ENCODE results near the gene CCDC33.

The CCDC33 gene

DNA sequence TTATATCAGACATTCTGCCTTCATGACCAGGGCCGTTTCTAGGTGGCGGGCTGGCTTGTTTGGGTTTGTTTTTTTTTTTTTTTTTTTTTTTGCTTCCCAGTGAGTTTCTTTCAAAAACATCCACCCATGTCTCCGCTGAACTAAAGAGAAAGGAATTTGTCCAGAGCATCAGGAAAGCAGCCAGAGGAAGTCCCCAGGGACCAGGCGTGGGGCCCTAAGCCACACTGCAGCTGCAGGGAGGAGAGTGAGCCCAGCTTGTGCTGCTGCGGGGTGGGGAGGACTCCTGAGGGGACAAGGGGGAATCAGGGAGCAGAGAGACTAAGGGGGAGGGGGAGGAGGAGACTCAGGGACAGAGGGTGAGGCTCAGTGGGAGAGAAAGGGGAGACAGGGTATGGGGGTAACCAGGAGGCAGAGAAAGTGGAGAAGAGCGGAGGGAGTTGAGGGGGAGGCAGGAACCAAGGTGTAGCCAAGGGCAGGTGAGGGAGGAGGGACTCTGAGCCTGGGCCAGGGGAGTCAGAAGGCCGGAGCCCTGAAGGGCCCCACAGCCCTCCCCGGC, 81.8 kb downstream of the CCDC33 start:
- no peak for DNase-seq

DNA sequence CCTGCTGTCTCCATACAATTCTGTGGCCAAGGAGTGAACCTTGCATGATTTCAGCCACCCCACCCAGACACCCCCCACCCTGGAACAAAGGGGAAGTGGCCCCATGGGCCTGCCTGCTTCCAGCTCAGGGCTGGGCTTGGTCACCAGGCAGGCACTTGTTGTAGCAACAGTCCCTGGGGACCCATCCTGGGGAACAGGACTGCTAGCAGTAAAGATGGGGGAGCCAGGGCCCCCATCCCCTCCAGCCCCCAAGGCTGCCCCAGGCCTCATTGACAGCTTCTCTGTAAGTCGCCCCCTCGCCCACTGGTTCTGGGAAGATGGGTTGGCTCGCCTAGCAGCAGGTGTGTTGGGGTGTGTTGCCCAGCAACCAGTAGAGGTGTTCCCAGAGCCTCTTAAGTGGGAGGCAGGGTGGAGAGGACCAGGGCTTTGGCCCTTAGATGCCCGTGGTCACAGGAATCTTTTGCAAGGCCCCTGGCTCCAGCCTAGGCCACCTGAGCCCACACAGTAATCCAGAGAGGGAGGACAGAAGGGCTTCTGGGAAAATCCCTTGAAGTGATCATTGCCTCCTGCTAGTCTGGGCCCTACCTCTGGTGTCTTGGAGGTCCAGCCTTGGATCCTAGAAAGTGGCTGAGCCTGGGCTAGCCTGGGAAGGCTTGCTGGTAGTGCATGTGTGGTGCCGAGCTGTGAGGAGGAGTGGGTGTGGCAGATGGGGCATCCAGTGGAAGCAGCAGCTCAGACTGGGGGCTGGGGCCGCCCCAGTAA, 82.4 kb downstream of the CCDC33 start:
- peak; percentile 69 for DNase-seq

DNA sequence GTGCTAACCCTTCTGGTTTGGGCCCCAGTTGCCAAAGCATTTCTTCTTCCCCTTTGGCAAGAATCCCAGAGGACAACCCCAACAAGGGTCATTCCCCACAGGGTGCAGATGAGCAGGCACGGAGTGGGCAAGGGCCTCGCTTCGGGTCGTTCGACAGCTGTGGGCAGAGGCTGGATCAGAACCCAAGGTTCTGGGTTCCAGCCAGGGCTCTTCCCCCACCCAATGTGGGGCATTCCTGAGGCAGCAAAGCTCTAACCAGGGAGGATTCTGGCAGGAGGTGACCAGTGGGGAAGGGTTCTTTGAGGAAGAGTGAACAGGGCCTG, 83.0 kb downstream of the CCDC33 start:
- no peak for DNase-seq

DNA sequence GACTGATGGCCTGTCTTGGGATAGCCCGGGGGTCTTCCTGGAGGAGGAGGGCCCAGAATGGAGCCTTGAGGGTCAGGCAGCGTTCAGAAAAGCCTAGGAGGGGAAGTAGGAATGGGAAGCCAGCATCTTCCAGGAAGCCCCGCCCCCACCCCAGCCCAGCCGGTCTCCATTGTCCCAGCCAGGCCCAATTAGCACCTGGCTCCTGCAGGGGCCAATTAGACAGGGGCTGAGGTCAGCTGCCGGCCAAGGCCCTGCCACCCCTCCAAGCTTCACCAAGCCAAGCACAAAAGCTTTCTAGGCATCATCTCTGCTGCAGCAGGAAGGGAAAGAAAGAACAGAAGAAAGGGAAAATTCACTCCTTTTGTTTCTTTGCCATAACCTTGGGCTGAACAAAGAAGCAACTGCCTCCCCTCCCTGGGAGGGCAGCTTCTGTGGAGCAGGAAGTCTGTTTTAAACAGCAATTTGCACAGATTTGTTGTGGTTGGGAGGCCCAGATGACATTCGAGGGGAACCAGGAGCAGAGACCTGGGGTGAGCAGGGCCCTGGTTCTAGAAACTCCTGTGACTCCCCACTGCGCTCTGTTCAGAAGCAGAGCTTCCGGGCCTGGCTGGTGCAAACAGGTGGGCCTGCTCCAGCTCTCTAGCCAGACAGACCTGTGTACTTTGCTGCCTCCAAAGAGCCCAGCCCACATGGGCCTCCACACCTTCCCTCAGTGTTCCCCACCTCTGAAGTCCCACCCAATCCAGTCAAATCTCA, 83.6 kb downstream of the CCDC33 start:
- no peak for DNase-seq

DNA sequence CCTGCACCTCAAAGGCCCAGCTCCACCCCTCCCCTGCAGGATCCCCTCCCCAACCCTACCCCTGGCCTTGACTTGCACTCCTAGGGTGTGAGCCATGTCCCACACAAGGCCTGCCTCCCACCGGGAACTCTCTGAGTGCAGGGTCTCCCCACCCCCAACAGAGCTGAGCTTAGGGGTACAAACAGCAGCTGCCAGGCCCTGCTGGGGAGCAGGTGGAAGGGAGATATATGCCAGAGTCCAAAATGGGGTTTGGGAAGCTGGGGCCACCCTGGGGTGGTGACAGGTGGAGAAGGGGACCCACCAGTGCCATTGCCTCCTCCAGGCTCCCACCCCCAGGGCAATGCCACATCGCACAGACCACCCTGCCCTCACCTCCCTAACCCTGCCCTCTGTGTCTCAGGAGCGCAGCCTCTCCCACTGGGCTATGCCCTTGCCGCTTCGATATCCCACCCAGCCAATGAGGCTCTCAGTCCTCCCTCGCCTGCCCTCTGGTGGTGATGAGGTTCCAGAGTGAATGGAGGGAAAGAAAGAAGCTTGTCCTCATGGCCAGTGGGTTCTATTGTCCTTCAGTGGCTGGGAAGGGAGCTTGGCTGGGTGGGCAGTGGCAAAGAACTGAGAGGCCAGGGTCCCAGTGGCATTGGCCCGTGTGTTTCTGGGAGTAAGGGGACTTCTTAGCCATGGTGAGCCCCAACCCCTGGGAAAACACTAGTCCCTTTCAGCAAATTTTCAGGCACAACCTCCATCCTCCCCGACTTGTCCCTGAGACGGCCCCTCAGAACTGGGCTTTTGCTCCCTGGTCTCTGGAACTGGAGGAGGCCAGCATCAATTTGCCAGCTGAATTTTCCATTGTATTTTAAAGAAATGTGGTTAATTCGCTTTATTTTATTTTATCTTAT, 84.5 kb downstream of the CCDC33 start:
- no peak for DNase-seq

DNA sequence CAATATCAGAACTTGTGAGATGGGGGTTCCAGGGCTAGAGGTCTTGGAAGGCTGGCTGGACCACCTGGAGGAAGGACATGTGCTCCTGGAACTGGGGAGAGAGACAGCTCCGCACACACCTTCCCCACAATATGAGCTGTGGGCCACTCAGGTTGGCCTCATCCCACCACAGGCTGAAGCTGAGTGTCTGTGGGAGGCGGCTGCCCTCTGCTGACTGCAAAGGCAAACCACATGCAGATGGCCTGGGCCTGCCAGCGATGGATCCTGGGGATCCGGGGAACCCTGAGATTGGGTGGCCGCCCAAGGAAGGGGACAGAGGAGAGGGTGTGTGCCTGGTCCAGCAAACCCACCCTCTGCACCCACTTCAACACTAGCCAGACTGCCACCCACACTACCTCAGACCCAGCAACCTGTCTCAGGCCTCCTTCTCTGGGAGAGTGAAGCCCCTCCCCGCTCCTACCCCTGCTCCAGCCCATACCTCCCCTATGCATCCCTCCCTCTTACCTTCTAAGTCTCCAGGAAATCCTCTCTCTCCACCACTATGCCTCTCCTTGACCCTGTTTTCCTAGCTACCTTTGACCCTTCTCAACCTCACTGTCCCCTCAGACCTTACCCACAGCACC, 86.5 kb downstream of the CCDC33 start:
- DNase-seq = no peak

DNA sequence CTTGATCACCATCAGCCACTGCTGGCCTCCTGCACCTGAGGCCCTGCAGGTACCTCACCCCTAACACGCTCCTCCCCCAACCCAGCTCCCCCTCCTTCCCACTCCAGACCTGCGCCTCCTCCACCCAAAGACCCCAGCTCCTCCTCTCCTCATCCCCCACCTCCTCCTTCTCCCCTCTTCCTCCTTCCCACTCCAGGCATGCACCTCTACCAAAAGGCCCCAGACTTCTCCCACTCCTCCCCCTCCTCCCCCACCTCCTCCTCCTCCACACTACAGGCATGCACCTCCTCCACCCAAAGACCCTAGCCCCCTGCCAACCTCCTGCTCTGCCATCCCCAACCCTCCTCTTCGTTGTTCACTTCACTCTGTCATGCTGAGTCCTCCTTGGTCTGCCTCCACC, 88.6 kb downstream of the CCDC33 start:
- DNase-seq = no peak

DNA sequence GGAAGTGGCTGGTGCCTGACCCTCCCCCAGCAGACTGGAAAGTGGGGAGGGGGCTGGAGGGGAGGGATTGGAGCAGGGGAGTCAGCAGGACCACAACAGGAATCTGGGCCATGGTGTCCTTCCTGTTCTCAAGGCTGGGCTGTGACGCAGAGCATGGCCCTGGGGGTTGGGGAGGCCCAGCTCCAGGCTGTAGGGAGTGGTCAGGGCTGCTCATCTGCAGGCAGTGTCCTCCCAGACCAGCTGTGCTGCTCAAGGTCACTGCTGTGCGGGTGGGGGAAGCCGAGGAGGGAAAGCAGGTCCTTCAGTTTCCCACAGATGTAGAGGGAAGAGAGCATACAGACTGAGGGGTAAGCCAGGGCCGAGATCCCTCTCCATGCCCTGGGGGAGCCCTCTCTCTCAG, 90.6 kb downstream of the CCDC33 start:
- no peak for DNase-seq

DNA sequence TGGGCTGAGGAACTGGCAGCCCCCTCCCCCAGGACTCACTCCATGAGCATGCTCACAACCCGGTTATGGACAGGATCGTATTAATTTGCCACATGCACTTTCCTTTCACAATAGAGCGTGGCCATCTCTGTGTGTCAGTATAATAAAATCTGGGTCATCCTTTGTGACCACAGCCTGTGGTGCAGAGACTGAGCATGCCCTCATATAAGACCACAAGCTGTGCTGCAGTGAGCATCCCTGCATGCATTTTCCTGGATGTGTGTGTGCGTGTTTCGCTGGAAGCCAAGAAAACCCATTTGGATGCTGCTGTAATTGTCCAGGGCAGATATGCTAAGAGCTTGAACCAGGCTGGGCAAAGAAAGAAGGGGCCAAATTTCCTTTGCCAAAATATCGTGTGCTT, 91.6 kb downstream of the CCDC33 start:
- DNase-seq = no peak

DNA sequence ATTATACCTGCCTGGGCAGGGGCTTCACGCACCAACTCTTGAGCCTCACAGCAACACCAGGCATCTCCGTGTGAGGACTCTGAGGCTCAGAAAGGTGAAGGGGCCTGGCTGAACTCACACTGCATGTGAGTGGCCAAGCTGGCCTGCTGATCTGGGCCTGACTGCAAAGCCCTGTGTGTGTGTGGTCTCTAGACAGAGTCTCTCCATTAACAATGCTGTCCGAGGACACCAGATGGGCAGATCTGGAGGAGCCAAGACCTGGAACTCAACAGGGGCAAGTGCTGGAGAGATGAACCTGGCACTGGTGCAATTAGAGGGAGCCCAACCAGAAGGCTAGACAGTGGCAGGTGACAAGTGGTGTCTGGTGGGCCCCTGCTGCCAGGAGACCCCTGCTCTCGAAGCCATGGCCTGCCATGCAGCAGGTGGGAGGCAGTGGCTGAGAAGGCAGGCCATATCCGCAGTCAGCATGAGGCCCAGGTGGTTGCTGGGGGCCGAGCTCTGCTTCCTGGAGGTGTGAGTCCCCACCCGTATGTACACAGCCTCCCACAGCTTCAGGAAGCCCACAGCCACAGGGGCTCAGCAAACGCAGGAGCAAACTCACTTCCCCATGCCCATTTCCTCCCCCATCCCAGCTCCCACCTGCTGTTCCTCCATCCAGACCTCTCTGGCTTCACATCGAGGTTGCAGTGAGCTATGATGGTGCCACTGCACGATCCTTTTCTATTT, 92.4 kb downstream of the CCDC33 start:
- DNase-seq = no peak

DNA sequence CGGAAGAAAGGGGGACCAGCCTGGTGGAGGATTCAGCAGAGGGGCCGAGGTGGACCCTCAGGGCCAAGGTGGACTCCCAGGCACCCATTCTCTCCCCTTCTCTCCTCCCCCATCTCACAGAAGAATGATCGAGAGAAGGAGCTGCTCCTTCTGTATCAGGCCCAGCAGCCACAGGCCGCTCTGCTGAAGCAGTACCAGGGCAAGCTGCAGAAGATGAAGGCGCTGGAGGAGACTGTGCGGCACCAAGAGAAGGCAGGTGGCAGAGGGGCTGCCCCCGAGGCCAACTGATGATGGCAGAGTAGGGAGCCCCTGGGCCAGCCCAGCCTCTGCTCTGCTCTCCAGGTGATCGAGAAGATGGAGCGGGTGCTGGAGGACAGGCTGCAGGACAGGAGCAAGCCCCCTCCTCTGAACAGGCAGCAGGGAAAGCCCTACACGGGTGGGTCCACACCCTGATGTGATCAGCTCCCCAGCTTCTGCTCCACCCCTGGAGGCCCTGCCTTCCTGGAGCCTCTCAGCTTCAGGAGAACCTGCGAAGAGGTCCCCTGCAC, 94.8 kb downstream of the CCDC33 start:
- DNase-seq = no peak

DNA sequence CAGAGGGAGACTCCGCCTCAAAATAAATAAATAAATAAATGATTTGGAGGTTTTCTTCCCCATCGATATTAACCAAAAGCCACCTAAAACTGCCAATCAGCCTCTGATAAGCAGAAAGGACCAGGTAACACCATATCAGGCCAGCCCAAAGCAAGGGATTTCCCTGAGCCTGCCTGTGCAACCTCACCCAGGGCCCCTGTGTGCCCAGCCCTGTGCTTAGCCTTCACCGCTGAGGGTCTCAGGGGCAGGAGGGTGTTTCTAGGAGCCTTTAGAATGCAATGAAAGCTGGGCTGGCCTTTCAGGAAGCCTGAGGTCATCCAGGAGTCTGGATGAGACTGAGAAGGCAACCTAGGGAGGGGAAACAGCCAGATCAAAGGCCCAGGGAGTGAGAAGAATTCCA, 95.9 kb downstream of the CCDC33 start:
- DNase-seq = no peak

DNA sequence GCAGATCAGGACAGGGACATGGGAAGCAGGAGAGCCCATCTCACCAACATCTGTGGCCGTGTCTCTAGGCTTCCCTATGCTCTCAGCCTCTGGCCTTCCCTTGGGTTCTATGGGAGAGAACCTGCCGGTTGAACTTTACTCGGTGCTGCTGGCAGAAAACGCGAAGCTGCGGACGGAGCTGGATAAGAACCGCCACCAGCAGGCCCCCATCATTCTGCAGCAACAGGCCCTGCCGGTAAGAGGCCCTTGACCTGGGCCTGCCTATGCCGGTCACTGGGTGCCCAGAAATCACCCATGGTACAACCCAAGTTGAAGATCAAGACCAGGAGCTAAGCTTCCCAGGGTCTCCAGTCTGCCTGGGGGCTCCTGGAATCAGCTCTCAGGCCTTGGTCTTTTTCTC, 96.5 kb downstream of the CCDC33 start:
- DNase-seq = no peak

DNA sequence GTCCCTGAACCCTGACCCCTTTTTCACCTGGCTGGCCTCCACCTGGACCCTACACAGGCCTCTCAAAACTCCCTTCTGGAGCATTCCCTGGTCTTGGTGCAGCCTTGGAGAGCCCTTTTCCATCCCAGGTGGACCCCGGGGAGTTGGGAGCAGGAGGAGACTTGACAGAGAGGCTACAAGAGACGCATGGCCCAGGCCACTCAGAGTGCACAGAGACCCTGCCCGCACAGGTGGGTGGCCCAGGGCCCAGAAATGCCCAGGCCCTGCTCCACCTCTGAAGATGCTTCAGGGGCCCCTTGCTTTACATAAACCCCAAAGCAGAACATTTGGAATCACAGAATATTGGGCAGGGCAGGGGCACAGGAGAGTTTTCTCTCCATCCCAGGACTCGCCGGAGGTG, 97.0 kb downstream of the CCDC33 start:
- no peak for DNase-seq

DNA sequence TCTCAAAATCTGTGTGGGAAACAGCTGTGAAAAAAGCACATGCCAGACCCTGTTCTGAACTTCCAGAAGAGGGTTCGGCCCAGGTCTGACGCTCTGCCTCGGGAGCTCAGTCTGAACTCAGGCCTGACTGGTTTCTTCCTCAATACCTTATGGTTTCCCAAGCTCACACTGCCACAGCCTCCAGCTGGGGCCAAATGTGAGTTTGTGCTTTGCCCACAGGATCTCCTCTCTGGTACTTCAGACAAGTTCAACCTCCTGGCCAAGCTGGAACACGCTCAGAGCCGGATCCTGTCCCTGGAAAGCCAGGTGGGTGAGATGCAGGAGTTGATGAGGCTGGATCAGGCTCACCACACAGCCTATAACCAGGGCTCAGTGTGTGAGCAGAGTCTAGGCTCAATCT, 97.5 kb downstream of the CCDC33 start:
- no peak for DNase-seq

DNA sequence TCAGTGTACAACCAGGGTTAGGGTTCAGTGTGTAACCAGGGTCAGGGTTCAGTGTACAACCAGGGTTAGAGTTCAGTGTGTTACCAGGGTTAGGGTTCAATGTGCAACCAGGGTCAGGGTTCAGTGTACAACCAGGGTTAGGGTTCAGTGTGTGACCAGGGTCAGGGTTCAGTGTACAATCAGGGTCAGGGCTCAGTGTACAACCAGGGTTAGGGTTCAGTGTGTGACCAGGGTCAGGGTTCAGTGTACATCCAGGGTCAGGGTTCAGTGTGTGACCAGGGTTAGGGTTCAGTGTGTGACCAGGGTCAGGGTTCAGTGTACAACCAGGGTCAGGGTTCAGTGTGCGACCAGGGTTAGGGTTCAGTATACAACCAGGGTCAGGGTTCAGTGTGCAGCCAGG, 98.0 kb downstream of the CCDC33 start:
- DNase-seq = no peak

DNA sequence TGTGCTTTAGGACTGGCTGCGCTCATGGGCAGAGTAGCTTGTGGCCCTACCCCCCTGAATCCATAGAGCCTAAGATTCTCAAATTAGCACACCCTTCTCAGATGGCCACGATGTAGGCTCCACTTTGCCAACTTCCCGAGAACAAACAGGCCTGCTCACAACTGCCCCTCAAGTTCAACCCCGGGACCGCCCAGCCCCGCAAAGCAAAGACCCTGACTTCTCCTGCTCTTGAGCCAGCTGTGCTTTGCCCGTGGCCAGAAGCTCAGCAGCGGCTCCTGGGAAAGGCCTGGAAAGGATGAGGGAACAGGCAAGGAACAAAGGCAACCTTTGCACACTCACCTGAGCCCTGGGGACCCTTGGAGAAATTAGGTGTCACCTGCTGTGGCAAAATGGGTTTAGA, 99.3 kb downstream of the CCDC33 start:
- no peak for DNase-seq

DNA sequence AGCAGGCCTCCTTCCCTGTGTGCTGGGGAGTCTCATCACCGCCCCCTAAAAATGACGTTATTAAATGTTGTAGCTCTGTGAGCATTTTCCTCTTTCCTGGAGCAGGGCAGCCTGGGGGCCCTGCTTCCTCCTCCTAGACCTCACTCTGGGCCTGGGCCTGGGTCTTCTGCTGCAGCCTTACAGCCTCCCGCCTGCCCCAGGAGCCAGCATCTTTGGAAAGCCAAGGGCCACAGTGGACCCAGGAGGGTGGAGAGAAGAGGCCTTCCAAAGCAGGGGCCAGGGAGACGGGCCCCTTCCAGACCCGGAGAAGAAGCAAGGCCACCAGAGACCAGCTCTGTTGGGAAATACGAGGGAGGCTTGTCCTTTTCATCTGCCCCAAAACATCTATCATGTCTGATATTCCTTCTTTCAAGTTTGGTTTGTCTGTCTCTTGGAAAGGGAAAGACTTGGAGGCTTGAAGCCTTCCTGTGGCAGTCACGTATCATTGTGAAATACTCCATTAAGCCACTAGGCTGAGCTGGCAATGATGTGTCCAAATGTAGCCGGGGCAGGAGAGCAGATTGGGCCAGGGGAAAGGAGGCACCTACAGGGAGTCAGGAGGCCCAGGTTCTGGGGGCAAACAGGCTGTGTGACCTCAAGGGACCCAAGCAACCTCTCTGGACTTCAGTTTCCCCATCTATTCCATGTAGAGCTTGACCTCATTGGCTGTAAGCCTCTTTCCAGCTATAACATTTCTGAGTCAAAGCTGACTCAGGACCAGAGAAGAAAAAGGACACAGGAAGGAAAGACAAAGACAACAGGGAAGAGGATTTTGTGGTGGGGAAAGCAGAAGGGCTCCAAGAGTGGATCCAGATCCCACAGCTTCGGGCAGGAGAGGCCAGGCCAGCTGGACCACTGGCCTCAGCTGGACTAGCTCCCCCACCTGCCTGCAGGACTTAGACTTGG, 100.2 kb downstream of the CCDC33 start:
- no peak for DNase-seq

DNA sequence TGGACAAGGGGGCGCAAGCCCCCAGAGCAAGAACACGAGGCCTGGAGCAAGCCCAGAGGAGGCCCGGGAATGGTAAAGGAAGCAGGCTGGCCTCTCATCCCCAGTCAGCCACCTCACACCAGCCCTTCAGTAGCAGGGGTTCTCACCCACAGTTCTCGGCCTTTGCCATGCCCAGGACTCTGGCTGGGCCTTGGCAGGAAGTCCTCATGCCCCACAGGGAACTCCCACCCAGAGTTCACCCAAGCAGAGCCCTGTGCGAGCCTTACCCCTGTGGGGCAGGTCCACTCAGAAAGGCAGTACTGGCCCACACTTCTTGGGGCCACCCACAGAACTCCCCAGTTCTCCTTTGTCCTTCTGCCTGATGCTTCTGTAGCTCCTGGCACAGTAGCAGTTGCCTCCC, 101.0 kb downstream of the CCDC33 start:
- DNase-seq = no peak

DNA sequence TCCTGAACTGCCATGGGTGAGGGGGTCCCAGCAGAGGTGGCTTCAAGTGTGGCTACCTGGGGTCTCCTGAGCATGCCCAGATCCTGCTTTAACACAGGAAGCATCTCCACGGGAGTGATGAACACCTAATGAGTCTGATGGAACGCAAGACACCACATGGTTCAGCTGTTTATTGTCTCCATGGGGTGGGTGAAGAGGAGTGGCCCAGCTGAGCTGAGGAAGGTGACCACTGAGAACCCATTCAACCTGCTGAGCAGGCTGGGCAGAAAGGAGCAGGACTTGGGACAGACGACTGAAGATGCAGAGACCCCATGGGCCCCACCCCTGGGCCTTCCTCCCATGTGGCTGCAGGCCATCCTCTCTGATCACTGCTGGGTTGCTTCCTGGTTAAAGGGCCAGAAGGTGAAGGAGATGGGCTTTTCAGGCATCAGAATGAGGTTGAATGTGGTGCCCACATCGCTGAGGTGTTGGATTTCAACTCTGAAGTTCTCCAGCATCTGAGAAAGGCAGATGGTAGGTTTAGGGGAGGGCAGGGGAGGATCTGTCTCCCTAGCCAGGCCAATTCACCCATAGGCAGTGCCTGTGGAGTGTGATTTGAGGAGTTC, 101.6 kb downstream of the CCDC33 start:
- DNase-seq = no peak
